Activated naive CD8-positive, alpha-beta T cell (primary cell): ENCODE results near the gene CCDC148.

ENCODE experiments used
- H3K27ac Mint-ChIP-seq: one replicate; pipeline ENCODE4 v1.8.0; 2021; ENCODE audit warnings: mixed read lengths
- H3K27me3 Mint-ChIP-seq: one replicate; pipeline ENCODE4 v1.8.0; 2021; ENCODE audit warnings: mixed read lengths
- H3K36me3 Mint-ChIP-seq: one replicate; pipeline ENCODE4 v1.8.0; 2021; ENCODE audit warnings: mixed read lengths
- H3K4me1 Mint-ChIP-seq: one replicate; pipeline ENCODE4 v1.8.0; 2021; ENCODE audit warnings: low read depth, mixed read lengths
- H3K4me3 Mint-ChIP-seq: one replicate; pipeline ENCODE4 v1.8.0; 2021; ENCODE audit warnings: mild to moderate bottlenecking, mixed read lengths
- H3K9me3 Mint-ChIP-seq: one replicate; pipeline ENCODE4 v1.8.0; 2021; ENCODE audit warnings: low read depth, mixed read lengths

Gene CCDC148

DNA sequence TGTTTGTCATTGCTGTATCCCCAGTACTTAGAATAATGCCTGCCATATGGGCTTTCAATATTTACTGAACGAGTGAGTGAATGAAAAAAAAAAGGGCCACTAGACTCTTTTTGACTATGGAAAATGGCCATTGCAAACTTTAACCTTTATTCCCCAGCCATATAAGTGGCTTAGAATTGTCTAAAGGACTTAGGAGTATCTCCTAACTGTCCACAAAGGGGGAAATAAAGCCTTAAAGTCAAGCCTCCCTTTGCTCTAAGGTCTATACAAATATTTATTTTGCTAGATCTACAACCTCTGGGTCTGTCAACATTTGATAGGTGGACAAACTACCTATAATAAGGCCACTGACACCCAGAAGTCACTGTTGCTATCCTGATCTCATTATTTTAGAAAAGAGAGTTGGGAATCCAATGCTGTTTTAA, 329.2 kb downstream of the CCDC148 start:
- peaks cover 3% of the 10 kb centered on the region for H3K27me3 Mint-ChIP-seq
- no peaks in the 10 kb centered on the region for H3K36me3 Mint-ChIP-seq
- no peak overlapping the region for H3K4me3 Mint-ChIP-seq
- no peaks in the 10 kb centered on the region for H3K9me3 Mint-ChIP-seq
- no peak overlapping the region for H3K27ac Mint-ChIP-seq
- peaks cover 2% of the 10 kb centered on the region for H3K4me1 Mint-ChIP-seq

DNA sequence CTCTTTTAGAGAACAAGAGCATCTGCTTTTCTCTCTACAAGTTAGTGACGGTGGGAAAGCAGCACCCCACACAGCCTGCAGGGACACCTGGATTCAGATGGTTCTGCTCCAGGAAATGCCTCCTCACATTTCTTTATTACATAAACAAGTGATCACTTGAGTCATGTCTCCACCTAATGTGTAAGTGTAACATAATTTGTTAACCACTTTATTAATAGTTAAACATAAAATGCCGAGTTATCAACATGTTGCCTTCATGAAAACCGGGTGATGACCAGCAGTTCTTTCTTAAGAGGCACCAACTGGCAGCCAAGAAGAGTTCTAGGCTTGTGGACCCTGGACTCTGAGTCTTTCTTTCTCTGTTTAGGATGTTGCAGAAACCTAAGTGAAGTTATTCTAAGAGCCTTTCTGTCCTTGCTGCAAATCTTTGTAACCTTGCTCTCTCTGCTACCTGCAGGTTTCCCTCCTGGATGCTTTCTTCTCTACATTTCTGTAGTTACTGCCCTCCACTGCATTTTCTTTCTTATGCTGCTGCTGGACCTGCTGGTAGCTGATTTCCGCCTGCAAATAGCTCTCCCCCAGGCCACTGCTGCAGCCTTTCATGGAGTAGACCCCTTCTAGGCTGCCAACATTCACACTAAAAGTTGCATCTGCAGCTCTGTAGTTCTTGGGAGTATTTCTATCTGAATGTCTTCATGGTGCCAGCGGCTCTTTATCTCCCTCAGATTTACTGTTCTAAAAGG, 330.6 kb downstream of the CCDC148 start:
- Mint-ChIP-seq H3K36me3 (no peaks in the 10 kb centered on the region), H3K9me3 (no peaks in the 10 kb centered on the region), H3K4me3 (no peak overlapping the region), H3K4me1 (peaks cover 2% of the 10 kb centered on the region), H3K27me3 (peaks cover 2% of the 10 kb centered on the region), H3K27ac (no peak overlapping the region)

DNA sequence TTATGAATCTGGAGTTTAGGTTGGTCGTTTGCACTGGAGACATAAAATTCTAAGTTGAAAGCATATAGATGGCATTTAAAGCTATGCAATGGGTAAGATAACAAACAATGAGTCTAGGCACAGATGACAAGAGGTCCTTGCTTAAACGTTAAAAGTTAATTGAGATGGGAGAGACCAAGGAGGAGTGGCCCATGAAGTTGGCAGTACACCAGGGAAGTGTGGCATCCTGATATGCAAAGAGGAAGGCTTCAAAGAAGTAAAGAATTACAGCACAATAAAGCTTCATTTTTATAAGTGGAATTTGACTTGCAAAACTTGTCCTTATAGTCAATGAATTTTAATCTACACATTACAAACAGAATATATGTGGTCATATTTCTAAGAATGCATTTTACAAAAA, 331.7 kb downstream of the CCDC148 start:
- H3K4me1 Mint-ChIP-seq: no peaks in the 10 kb centered on the region
- no peaks in the 10 kb centered on the region for H3K9me3 Mint-ChIP-seq
- H3K4me3 Mint-ChIP-seq: no peak overlapping the region
- no peaks in the 10 kb centered on the region for H3K36me3 Mint-ChIP-seq
- H3K27ac Mint-ChIP-seq: no peak overlapping the region
- H3K27me3 Mint-ChIP-seq: peaks cover 2% of the 10 kb centered on the region
